PFSK-1 (cell line): ENCODE data around the gene PA2G4.

Experiments
- POLR2AphosphoS5 ChIP-seq: IDR thresholded peaks from 2 replicates; pipeline ENCODE4 v1.6.1; 2012; ENCODE audit warnings: low read depth, mild to moderate bottlenecking, control low read depth, low read length, moderate library complexity
- SIN3A ChIP-seq: IDR thresholded peaks from 2 replicates; pipeline ENCODE4 v1.6.1; 2012; ENCODE audit warnings: mild to moderate bottlenecking, low read length, moderate library complexity, borderline replicate concordance; ENCODE audit not compliant: insufficient read depth
- TAF1 ChIP-seq: IDR thresholded peaks from 2 replicates; pipeline ENCODE4 v1.6.1; 2012; ENCODE audit warnings: low read length, control low read depth, borderline replicate concordance; ENCODE audit not compliant: insufficient read depth
- TF ChIP-seq, protein P1 (sequence below), 2 experiments: IDR thresholded peaks; 2 replicates each; pipeline versions ENCODE4 v1.6.1 to v1.8.0; 2011 to 2012; ENCODE audit warnings: low read depth in 2 of 2, low read length in 2 of 2, control low read depth in 1 of 2, inconsistent platforms in 1 of 2, mild to moderate bottlenecking in 1 of 2, moderate library complexity in 1 of 2; ENCODE audit not compliant: insufficient read depth in 1 of 2

DNA sequence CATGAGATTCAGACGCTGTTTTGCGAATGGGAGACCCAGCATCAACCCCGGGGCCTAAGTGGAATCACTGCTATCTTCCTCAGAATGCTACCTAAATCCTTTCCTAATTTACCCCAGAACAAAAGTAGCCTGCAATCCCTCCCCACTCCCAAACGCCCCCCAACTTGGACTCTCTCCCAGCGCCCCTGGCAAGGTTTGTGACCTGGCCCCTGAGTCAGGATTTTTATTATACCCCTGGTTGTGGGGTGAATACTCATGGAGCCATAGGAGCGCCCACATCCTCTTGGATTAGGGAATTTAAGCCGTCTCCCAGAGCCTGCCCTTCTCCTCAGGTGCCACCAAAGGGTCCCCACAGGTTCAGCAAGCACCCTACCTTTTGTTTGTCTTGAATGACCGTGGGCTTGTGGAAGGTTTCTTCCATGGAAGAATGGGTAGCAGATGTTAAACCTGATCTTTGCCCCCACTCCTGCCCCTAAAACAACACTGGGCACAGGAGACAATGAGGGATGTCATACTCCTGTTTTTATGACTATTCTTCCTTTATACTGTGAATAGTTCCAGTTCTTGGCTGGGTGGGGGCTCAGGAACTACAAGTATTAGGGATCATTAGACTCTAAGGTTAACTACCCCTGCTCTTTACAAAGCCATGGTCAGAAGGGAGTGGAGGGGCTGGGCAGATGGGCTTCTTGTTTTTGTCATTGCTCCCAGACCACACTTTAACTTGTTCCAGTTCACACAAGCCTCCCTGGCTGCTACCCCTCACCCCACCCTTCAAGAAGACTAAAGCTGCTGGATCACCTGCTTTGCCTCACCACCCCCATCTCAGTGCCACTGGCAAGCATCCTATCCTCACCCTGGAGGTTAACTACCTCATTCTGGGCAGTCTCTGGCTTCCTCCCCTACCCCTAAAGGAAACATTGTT, 48.7 kb downstream of the PA2G4 start:
- TF ChIP-seq POLR2AphosphoS5 (no peak), TAF1 (no peak), SIN3A (no peak)
- TF ChIP-seq, protein P1, sequence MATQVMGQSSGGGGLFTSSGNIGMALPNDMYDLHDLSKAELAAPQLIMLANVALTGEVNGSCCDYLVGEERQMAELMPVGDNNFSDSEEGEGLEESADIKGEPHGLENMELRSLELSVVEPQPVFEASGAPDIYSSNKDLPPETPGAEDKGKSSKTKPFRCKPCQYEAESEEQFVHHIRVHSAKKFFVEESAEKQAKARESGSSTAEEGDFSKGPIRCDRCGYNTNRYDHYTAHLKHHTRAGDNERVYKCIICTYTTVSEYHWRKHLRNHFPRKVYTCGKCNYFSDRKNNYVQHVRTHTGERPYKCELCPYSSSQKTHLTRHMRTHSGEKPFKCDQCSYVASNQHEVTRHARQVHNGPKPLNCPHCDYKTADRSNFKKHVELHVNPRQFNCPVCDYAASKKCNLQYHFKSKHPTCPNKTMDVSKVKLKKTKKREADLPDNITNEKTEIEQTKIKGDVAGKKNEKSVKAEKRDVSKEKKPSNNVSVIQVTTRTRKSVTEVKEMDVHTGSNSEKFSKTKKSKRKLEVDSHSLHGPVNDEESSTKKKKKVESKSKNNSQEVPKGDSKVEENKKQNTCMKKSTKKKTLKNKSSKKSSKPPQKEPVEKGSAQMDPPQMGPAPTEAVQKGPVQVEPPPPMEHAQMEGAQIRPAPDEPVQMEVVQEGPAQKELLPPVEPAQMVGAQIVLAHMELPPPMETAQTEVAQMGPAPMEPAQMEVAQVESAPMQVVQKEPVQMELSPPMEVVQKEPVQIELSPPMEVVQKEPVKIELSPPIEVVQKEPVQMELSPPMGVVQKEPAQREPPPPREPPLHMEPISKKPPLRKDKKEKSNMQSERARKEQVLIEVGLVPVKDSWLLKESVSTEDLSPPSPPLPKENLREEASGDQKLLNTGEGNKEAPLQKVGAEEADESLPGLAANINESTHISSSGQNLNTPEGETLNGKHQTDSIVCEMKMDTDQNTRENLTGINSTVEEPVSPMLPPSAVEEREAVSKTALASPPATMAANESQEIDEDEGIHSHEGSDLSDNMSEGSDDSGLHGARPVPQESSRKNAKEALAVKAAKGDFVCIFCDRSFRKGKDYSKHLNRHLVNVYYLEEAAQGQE (IDR thresholded peaks at IDR 0.05; ENCODE audit: insufficient read depth in 1 of 2, low read depth in 2 of 2, low read length in 2 of 2), result no peak
